Activated T-cell treated with anti-CD3 and anti-CD28 coated beads, Interleukin-2, amount 50 U/mL, for 72 hours (primary cell): ENCODE data around the gene CSF3. TPM values are rescaled to one million over a fixed set of nuclear protein-coding genes. Genes with fewer than 3 reads are reported as not detected.

ENCODE experiments used
- ATAC-seq, 2 donors: fragments of 150-1000 bp; cut with Tn5 transposase; replicated peaks in 1 of 2; 2 replicates each; pipeline ENCODE4 v1.10.0; 2021; ENCODE audit warnings: moderate library complexity in 2 of 2, mild to moderate bottlenecking in 1 of 2
- DNase-seq, 2 donors: peaks; one replicate each; pipeline ENCODE4 v3.0.0; 2021 to 2022; ENCODE audit warnings: mixed read lengths in 1 of 2
- H3K27ac Mint-ChIP-seq: one replicate; pipeline ENCODE4 v1.8.0; 2022; ENCODE audit warnings: mild to moderate bottlenecking, moderate library complexity, mixed read lengths
- H3K27me3 Mint-ChIP-seq: one replicate; pipeline ENCODE4 v1.8.0; 2022; ENCODE audit warnings: low read depth, mixed read lengths
- H3K36me3 Mint-ChIP-seq, 2 donors: one replicate each; pipeline ENCODE4 v1.8.0; 2022; ENCODE audit warnings: mixed read lengths in 2 of 2, mild to moderate bottlenecking in 1 of 2; ENCODE audit not compliant: insufficient read depth in 2 of 2
- H3K4me1 Mint-ChIP-seq: one replicate; pipeline ENCODE4 v1.8.0; 2022; ENCODE audit warnings: low read depth, mixed read lengths
- H3K4me3 Mint-ChIP-seq, 2 donors: one replicate each; pipeline ENCODE4 v1.8.0; 2022; ENCODE audit warnings: mild to moderate bottlenecking in 2 of 2, mixed read lengths in 2 of 2, moderate library complexity in 2 of 2
- H3K9me3 Mint-ChIP-seq, 2 donors: one replicate each; pipeline ENCODE4 v1.8.0; 2022; ENCODE audit warnings: mixed read lengths in 2 of 2
- total RNA-seq, 2 donors: library from RNA; stranded (reverse); gene quantifications; one replicate each; pipeline ENCODE4 v1.2.3, GENCODE V29; 2022

The CSF3 gene, protein sequence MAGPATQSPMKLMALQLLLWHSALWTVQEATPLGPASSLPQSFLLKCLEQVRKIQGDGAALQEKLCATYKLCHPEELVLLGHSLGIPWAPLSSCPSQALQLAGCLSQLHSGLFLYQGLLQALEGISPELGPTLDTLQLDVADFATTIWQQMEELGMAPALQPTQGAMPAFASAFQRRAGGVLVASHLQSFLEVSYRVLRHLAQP
- not detected for total RNA-seq

DNA sequence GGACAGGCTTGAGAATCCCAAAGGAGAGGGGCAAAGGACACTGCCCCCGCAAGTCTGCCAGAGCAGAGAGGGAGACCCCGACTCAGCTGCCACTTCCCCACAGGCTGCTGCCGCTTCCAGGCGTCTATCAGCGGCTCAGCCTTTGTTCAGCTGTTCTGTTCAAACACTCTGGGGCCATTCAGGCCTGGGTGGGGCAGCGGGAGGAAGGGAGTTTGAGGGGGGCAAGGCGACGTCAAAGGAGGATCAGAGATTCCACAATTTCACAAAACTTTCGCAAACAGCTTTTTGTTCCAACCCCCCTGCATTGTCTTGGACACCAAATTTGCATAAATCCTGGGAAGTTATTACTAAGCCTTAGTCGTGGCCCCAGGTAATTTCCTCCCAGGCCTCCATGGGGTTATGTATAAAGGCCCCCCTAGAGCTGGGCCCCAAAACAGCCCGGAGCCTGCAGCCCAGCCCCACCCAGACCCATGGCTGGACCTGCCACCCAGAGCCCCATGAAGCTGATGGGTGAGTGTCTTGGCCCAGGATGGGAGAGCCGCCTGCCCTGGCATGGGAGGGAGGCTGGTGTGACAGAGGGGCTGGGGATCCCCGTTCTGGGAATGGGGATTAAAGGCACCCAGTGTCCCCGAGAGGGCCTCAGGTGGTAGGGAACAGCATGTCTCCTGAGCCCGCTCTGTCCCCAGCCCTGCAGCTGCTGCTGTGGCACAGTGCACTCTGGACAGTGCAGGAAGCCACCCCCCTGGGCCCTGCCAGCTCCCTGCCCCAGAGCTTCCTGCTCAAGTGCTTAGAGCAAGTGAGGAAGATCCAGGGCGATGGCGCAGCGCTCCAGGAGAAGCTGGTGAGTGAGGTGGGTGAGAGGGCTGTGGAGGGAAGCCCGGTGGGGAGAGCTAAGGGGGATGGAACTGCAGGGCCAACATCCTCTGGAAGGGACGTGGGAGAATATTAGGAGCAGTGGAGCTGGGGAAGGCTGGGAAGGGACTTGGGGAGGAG, at the start of gene CSF3:
TSS of gene CSF3 (plus strand) at position 436 of the 993 bp plus-strand sequence. CDS start at position 471, 35 bp downstream.
- ATAC-seq = no peak
- Mint-ChIP-seq H3K9me3 (no peaks in the 10 kb centered on the region), H3K36me3 (no peaks in the 10 kb centered on the region), H3K4me3 (no peak within 1 kb of the TSS), H3K27me3 (no peaks in the 10 kb centered on the region), H3K27ac (no peak within 1 kb of the TSS), H3K4me1 (peaks cover 10% of the 10 kb centered on the region)
- no peak for DNase-seq

- no peak for ATAC-seq
- H3K36me3 Mint-ChIP-seq = no peaks in the 10 kb centered on the region
These were observed 48.5 kb upstream of the CSF3 start for GRCh38 chr17:39966771-39967170.

DNA sequence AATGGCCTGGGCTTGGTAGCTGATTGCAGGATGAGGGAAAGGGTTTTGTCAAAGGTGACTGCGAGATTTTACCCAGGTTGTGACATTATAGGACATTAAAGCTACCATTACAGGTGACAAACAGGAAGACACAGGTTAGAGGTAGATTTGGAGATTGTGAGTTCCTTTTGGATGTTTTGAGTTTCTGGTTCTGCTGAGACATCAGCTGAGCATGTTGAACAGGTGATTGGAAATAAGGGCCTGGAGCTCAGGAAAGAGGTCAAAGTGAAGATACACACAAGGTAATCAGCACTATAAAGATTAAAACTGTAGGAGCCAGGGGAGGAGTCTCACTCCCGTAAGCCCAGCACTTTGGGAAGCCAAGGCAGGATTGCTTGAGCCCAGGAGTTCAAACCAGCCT, 46.5 kb upstream of the CSF3 start:
- Mint-ChIP-seq H3K4me1 (peaks cover 9% of the 10 kb centered on the region), H3K4me3 (no peak overlapping the region), H3K9me3 (no peaks in the 10 kb centered on the region), H3K27ac (no peak overlapping the region), H3K27me3 (peaks cover 17% of the 10 kb centered on the region), H3K36me3 (no peaks in the 10 kb centered on the region)
- no peak for DNase-seq
- no peak for ATAC-seq

More at GRCh38 chr17:39966771-39967170, 48.5 kb upstream of the CSF3 start:
- H3K4me1 Mint-ChIP-seq = peaks cover 27% of the 10 kb centered on the region
- H3K4me3 Mint-ChIP-seq = no peak overlapping the region
- no peaks in the 10 kb centered on the region for H3K9me3 Mint-ChIP-seq
- H3K27me3 Mint-ChIP-seq = peaks cover 17% of the 10 kb centered on the region
- no peak overlapping the region for H3K27ac Mint-ChIP-seq
- no peak for DNase-seq

GRCh38 chr17:39969375-39969774, 45.9 kb upstream of the CSF3 start:
- H3K27ac Mint-ChIP-seq = no peak overlapping the region
- ATAC-seq (no peak), DNase-seq (no peak)
- H3K36me3 Mint-ChIP-seq = no peaks in the 10 kb centered on the region
- no peak overlapping the region for H3K4me3 Mint-ChIP-seq
- H3K27me3 Mint-ChIP-seq = peaks cover 17% of the 10 kb centered on the region
- peaks cover 4% of the 10 kb centered on the region for H3K4me1 Mint-ChIP-seq
- H3K9me3 Mint-ChIP-seq = no peaks in the 10 kb centered on the region

GRCh38 chr17:39970157-39970692, 45.0 kb upstream of the CSF3 start:
- H3K9me3 Mint-ChIP-seq = no peaks in the 10 kb centered on the region
- peaks cover 17% of the 10 kb centered on the region for H3K27me3 Mint-ChIP-seq
- ATAC-seq (no peak), DNase-seq (no peak)
- no peaks in the 10 kb centered on the region for H3K36me3 Mint-ChIP-seq
- H3K27ac Mint-ChIP-seq = no peak overlapping the region
- no peak overlapping the region for H3K4me3 Mint-ChIP-seq
- no peaks in the 10 kb centered on the region for H3K4me1 Mint-ChIP-seq

GRCh38 chr17:39971076-39971603, 44.1 kb upstream of the CSF3 start:
- Mint-ChIP-seq H3K27ac (no peak overlapping the region), H3K9me3 (no peaks in the 10 kb centered on the region), H3K4me3 (no peak overlapping the region), H3K27me3 (peaks cover 17% of the 10 kb centered on the region), H3K36me3 (no peaks in the 10 kb centered on the region), H3K4me1 (no peaks in the 10 kb centered on the region)
- no peak for ATAC-seq
- DNase-seq = no peak

DNA sequence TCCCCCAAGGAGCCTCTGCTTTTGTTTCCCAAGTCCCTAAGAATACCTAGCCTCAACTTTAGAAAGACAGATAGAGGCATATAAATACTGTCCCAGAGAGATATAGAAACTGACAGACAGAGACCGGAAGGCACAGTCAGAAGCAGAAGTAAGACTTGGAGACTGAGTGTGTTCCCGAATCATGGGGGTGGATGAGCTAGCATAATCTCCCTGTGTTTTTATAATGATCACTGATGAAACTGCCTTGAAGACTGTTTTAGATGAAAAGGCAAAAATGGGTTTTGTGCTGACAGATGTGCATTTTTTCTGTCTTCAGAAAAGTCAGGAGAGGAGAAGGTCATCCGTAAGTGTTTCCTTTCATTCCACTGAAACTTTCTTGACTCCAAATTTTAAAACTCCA, 43.0 kb upstream of the CSF3 start:
- Mint-ChIP-seq H3K4me3 (no peak overlapping the region), H3K27ac (no peak overlapping the region), H3K36me3 (no peaks in the 10 kb centered on the region), H3K9me3 (no peaks in the 10 kb centered on the region), H3K4me1 (no peaks in the 10 kb centered on the region), H3K27me3 (peaks cover 17% of the 10 kb centered on the region)
- DNase-seq = no peak
- ATAC-seq = no peak

GRCh38 chr17:39973496-39973895, 41.7 kb upstream of the CSF3 start:
- Mint-ChIP-seq H3K36me3 (no peaks in the 10 kb centered on the region), H3K9me3 (no peaks in the 10 kb centered on the region), H3K4me3 (no peak overlapping the region), H3K4me1 (no peaks in the 10 kb centered on the region), H3K27me3 (peaks cover 17% of the 10 kb centered on the region), H3K27ac (no peak overlapping the region)
- no peak for DNase-seq
- ATAC-seq = no peak

- no peak for ATAC-seq
- H3K4me3 Mint-ChIP-seq = no peak overlapping the region
These were observed 40.8 kb upstream of the CSF3 start for GRCh38 chr17:39974433-39974832.

GRCh38 chr17:39975801-39976200, 39.4 kb upstream of the CSF3 start:
- Mint-ChIP-seq H3K27me3 (peaks cover 9% of the 10 kb centered on the region), H3K4me3 (no peak overlapping the region), H3K4me1 (peaks cover 13% of the 10 kb centered on the region), H3K27ac (no peak overlapping the region), H3K36me3 (no peaks in the 10 kb centered on the region), H3K9me3 (no peaks in the 10 kb centered on the region)
- DNase-seq (no peak), ATAC-seq (no peak)

More at GRCh38 chr17:39974433-39974832, 40.8 kb upstream of the CSF3 start:
- DNase-seq = no peak
- no peak overlapping the region for H3K27ac Mint-ChIP-seq
- peaks cover 21% of the 10 kb centered on the region for H3K27me3 Mint-ChIP-seq
- H3K9me3 Mint-ChIP-seq = no peaks in the 10 kb centered on the region
- no peaks in the 10 kb centered on the region for H3K36me3 Mint-ChIP-seq
- peaks cover 3% of the 10 kb centered on the region for H3K4me1 Mint-ChIP-seq

GRCh38 chr17:39979016-39979670, 36.1 kb upstream of the CSF3 start:
- H3K27ac Mint-ChIP-seq = no peak overlapping the region
- ATAC-seq = no peak
- no peak for DNase-seq
- peak overlapping the region; percentile 52 to 94 for H3K4me3 Mint-ChIP-seq
- no peaks in the 10 kb centered on the region for H3K9me3 Mint-ChIP-seq
- H3K27me3 Mint-ChIP-seq = peaks cover 6% of the 10 kb centered on the region
- peaks cover 37% of the 10 kb centered on the region for H3K4me1 Mint-ChIP-seq
- peaks cover 2 to 5% of the 10 kb centered on the region in 2 donors for H3K36me3 Mint-ChIP-seq

DNA sequence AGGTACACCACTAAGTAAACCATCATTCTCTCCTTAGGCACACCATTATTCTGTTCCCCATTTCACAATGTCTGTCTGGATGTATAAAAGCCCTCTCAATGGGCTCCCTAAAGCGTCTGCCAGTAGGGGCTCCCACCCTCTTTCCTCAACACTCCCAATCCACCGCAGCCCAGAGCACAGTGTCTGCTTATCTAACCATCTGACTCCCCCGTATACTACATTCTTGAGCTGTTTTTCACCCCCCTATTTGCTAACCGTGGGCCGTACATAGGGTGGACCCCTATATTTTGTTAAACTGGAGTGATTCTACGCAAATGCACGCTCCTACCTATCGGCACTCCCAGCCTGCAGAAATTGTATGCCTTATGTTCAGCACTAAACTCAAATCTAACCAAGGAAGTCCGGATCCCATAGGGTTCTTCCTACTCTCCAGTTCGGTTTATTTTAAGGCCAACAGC, 35.3 kb upstream of the CSF3 start:
- Mint-ChIP-seq H3K27me3 (peaks cover 6% of the 10 kb centered on the region), H3K4me1 (peaks cover 40% of the 10 kb centered on the region), H3K4me3 (peak overlapping the region; percentile 94 to 99), H3K36me3 (peaks cover 8 to 9% of the 10 kb centered on the region in 2 donors), H3K9me3 (no peaks in the 10 kb centered on the region), H3K27ac (peak overlapping the region; percentile 92)
- peak in 1 of 2 donors; percentile 24 for DNase-seq
- ATAC-seq = peak; percentile 7 to 8
